GM12873 (cell line): ENCODE results near the gene RNPS1.

Source experiments
- CTCF ChIP-seq: IDR thresholded peaks from 2 replicates; pipeline ENCODE4 v1.5.1; 2012; ENCODE audit warnings: low read depth, mild to moderate bottlenecking, moderate library complexity, low read length, control low read depth; ENCODE audit not compliant: insufficient read depth; ENCODE audit errors: missing control alignments

Gene RNPS1

GRCh38 chr16:2280461-2280860 lies 12.5 kb upstream of the RNPS1 start:
- TF ChIP-seq CTCF = no peak

GRCh38 chr16:2278956-2279800 lies 11.3 kb upstream of the RNPS1 start:
- TF ChIP-seq CTCF = no peak

GRCh38 chr16:2278272-2278608 lies 10.3 kb upstream of the RNPS1 start:
- TF ChIP-seq CTCF = no peak

- no peak for TF ChIP-seq CTCF
These were observed 9.7 kb upstream of the RNPS1 start for GRCh38 chr16:2277466-2278271.

- no peak for TF ChIP-seq CTCF
These were observed 8.7 kb upstream of the RNPS1 start for GRCh38 chr16:2276368-2277195.

- TF ChIP-seq CTCF = no peak
These were observed 7.8 kb upstream of the RNPS1 start for GRCh38 chr16:2275476-2276367.
